Measurements from ENCODE around the gene METTL2B. TPM values are rescaled to one million over a fixed set of nuclear protein-coding genes. Genes with fewer than 3 reads are reported as not detected.

METTL2B gene
- total RNA-seq, 1 donor from 2014 or later, result 26.9 TPM

DNA sequence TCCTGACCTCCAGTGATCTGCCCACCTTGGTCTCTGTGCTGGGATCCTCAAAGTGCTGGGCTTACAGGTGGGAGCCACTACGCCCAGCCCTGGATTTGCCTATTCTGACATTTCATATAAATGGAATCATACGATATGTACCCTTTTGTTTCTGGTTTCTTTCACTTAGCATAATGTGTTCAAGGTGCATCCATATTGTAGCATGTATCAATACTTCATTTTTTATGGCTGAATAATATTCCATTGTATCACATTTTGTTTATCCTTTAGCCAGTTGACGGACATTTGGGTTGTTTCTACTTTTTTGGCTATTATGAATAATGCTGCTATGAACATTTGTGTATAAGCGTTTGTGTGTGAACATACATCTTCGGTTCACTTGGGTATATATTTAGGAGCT is 25.6 kb upstream of the METTL2B start:
- Mint-ChIP-seq H3K9me3 (ENCODE audit: unreplicated experiment) (no peaks in the 10 kb centered on the region), H3K36me3 (ENCODE audit: low read depth, unreplicated experiment) (no peaks in the 10 kb centered on the region), H3K27ac (ENCODE audit: unreplicated experiment) (no peak overlapping the region), H3K27me3 (ENCODE audit: unreplicated experiment) (peaks cover 7% of the 10 kb centered on the region), H3K4me1 (ENCODE audit: unreplicated experiment) (peaks cover 14% of the 10 kb centered on the region), H3K4me3 (ENCODE audit: unreplicated experiment) (no peak overlapping the region)
- TF ChIP-seq, protein P1, sequence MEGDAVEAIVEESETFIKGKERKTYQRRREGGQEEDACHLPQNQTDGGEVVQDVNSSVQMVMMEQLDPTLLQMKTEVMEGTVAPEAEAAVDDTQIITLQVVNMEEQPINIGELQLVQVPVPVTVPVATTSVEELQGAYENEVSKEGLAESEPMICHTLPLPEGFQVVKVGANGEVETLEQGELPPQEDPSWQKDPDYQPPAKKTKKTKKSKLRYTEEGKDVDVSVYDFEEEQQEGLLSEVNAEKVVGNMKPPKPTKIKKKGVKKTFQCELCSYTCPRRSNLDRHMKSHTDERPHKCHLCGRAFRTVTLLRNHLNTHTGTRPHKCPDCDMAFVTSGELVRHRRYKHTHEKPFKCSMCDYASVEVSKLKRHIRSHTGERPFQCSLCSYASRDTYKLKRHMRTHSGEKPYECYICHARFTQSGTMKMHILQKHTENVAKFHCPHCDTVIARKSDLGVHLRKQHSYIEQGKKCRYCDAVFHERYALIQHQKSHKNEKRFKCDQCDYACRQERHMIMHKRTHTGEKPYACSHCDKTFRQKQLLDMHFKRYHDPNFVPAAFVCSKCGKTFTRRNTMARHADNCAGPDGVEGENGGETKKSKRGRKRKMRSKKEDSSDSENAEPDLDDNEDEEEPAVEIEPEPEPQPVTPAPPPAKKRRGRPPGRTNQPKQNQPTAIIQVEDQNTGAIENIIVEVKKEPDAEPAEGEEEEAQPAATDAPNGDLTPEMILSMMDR (IDR thresholded peaks at IDR 0.05; ENCODE audit: unreplicated experiment), result no peak
- DNase-seq (ENCODE audit: low spot score), result no peak

DNA sequence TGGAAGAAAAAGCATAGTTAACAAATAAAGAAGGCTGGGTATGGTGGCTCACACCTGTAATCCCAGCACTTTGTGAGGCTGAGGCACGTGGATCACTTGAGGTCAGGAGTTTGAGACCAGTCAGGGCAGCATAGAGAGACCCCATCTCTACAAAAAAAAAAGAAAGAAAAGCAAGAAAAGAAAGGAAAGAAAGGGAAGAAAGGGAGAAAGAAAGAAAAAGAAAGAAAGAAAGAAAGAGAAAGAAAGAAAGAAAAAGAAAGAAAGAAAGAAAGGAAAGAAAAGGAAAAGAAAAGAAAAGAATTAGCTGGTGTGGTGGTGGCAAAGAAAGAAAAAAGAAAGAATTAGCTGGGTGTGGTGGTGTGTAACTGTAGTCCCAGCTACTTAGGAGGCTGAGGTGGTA is 24.0 kb upstream of the METTL2B start:
- Mint-ChIP-seq H3K36me3 (ENCODE audit: low read depth, unreplicated experiment) (peaks cover 3% of the 10 kb centered on the region), H3K4me3 (ENCODE audit: unreplicated experiment) (no peak overlapping the region), H3K27ac (ENCODE audit: unreplicated experiment) (no peak overlapping the region), H3K4me1 (ENCODE audit: unreplicated experiment) (peaks cover 20% of the 10 kb centered on the region), H3K27me3 (ENCODE audit: unreplicated experiment) (peaks cover 7% of the 10 kb centered on the region), H3K9me3 (ENCODE audit: unreplicated experiment) (no peaks in the 10 kb centered on the region)
- DNase-seq (ENCODE audit: low spot score), result no peak
- TF ChIP-seq, protein P1 (IDR thresholded peaks at IDR 0.05; ENCODE audit: unreplicated experiment), result no peak

DNA sequence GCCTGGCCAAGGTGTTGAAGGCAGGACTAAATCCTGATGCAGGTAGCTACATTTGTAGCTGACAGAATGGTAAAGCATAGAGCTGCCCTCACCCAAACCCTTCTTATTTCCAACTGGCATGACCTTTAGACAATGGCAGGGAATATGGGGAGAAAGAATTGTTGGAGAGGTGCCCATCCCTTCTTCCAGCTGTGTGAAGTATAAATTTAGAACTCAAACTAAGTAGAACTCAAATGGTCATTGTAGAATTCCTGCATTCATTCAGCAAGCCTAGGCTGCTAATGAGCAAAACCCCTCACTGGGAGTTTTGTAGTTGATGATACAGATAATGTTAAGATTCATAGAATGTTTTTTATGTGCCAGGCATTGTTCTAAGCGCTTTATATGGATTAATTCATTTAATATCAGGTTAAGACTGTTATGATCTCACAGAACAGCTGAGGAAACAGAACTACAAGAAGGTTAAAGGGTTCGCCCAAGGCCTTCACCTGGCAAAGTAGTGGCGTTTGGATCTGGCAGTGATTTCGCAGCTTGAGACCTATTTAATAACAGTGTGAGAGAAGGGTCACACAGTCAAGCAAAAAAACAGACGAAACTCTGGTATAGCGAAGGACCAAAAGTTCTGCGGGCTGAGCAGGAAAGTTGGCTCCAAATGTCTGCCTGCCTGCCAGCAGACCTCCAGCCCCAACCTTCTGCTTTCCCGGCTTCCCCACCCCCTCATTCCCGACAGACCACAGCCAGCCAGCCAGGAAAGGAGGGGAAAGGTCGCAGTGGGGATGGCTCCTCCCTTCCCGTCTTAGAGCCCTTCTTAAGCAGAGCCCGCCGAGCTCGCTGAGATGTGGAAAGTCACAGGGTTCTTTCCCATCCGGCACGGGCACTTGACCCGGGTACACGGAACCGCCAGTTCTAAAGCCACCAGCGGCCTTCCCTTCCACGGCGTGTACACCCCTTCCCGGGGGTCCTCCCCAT is 22.4 kb upstream of the METTL2B start:
- peaks cover 11% of the 10 kb centered on the region for H3K27me3 Mint-ChIP-seq (ENCODE audit: unreplicated experiment)
- peak overlapping the region; percentile 52 for H3K27ac Mint-ChIP-seq (ENCODE audit: unreplicated experiment)

DNA sequence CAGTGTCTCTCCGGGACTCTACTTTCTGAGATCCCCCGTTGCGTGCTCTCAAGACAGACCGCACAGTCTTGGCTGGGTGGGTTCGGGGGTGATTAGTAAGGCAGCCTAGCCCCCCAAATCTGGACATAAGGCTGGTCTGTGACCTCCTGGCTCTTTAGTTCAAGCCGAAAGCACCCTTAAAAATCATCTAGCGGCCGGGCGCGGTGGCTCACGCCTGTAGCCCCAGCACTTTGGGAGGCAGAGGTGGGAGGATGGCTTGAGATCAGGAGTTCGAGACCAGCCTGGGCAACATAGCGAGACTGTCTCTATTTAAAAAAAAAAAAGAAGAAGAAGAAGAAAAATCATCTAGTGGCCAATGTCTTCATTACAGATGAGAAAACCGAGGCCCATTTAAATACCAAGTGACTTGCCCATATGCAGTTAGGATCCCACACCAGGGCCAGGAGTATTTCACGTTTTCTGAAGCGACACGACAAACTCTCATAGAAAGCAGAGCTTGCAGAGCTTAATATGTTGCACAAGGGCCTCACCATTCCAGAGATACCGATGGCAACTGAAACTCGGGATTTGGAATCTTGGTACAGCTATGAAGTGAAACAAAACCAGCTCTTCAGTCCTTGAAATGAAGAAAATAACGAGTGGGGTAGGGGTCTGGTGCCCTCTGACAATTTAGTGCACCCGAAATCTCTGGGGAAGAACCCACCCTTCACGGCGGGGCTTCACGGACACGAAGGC is 21.6 kb upstream of the METTL2B start:
- Mint-ChIP-seq H3K27ac (ENCODE audit: unreplicated experiment) (peak overlapping the region; percentile 77), H3K4me1 (ENCODE audit: unreplicated experiment) (peaks cover 30% of the 10 kb centered on the region), H3K9me3 (ENCODE audit: unreplicated experiment) (no peaks in the 10 kb centered on the region), H3K4me3 (ENCODE audit: unreplicated experiment) (peak overlapping the region; percentile 95), H3K27me3 (ENCODE audit: unreplicated experiment) (peaks cover 11% of the 10 kb centered on the region), H3K36me3 (ENCODE audit: low read depth, unreplicated experiment) (peaks cover 3% of the 10 kb centered on the region)
- TF ChIP-seq, protein P1 (IDR thresholded peaks at IDR 0.05; ENCODE audit: unreplicated experiment), result no peak
- no peak for DNase-seq (ENCODE audit: low spot score)

More for the DNA sequence above, 22.4 kb upstream of the METTL2B start:
- H3K9me3 Mint-ChIP-seq (ENCODE audit: unreplicated experiment), result no peaks in the 10 kb centered on the region
- peak overlapping the region; percentile 67 for H3K4me3 Mint-ChIP-seq (ENCODE audit: unreplicated experiment)
- DNase-seq (ENCODE audit: low spot score), result peak; percentile 54
- TF ChIP-seq, protein P1 (IDR thresholded peaks at IDR 0.05; ENCODE audit: unreplicated experiment), result no peak
- H3K36me3 Mint-ChIP-seq (ENCODE audit: low read depth, unreplicated experiment), result peaks cover 3% of the 10 kb centered on the region
- peaks cover 26% of the 10 kb centered on the region for H3K4me1 Mint-ChIP-seq (ENCODE audit: unreplicated experiment)
